Lower leg skin (tissue), 4 donors: Measurements from ENCODE around the gene MAP1S. TPM values are rescaled to one million over a fixed set of nuclear protein-coding genes. Genes with fewer than 3 reads are reported as not detected.

Source experiments
- DNase-seq, 2 donors: peaks; one replicate each; pipeline ENCODE4 v3.0.0-alpha.2; 2019; ENCODE audit warnings: low spot score in 2 of 2
- H3K4me3 ChIP-seq: fragments of 200-600 bp; sonication (generic); 2 replicates; pipeline ENCODE4 v1.5.1; 2017; ENCODE audit warnings: mild to moderate bottlenecking, low read depth; ENCODE audit not compliant: poor library complexity, severe bottlenecking
- CTCF ChIP-seq, 3 donors: fragments of 450-650 bp; IDR thresholded peaks; one replicate each; pipeline ENCODE4 v1.5.1; 2016; ENCODE audit warnings: antibody characterized with exemption in 3 of 3, mild to moderate bottlenecking in 3 of 3, moderate library complexity in 2 of 3
- POLR2A ChIP-seq, 2 donors: fragments of 450-650 bp; IDR thresholded peaks; one replicate each; pipeline ENCODE4 v1.6.1; 2016 to 2017; ENCODE audit warnings: antibody characterized with exemption in 2 of 2, mild to moderate bottlenecking in 1 of 2, moderate library complexity in 1 of 2
- WGBS, 2 donors: methylation state at CpG; one replicate each; pipeline ENCODE4 v1.1.5; 2018; 5-methylcytosine and 5-hydroxymethylcytosine counted together
- intact Hi-C: fragments of 100-400 bp; cut with DNase I; formaldehyde crosslinking; loops from one replicate; pipeline ENCODE4 v1.15.0; 2023; ENCODE audit warnings: low total_unique reads
- total RNA-seq, 4 donors: library from RNA; depleted of rRNA; stranded (reverse); fragments of >200 nt; gene quantifications; one replicate each; pipeline ENCODE4 v1.1.0, GENCODE V29; 2016

MAP1S gene
- total RNA-seq, 4 donors from 2014 or later, result 10.8 to 32.7 (median 24.5) TPM

- no peak for DNase-seq
- TF ChIP-seq CTCF (IDR thresholded peaks at IDR 0.05) (no peak), POLR2A (IDR thresholded peaks at IDR 0.05) (no peak)
- WGBS, 2 donors, result 86 to 87% methylated on average over 7 of the region's 7 CpGs
- no peak overlapping the region for H3K4me3 ChIP-seq
- intact Hi-C loops, result no loop called here
These were observed 33.8 kb downstream of the MAP1S start for GRCh38 chr19:17752865-17753639.

- 51 to 55% methylated on average over 9 of the region's 9 CpGs for WGBS, 2 donors
- H3K4me3 ChIP-seq, result no peak overlapping the region
- intact Hi-C loops, result no loop called here
- DNase-seq, result no peak
- TF ChIP-seq CTCF (IDR thresholded peaks at IDR 0.05) (no peak), POLR2A (IDR thresholded peaks at IDR 0.05) (no peak)
These were observed 34.7 kb downstream of the MAP1S start for GRCh38 chr19:17753976-17754375.

GRCh38 chr19:17754634-17755442, 35.6 kb downstream of the MAP1S start:
- WGBS, 2 donors, result 72 to 73% methylated on average over 5 of the region's 5 CpGs
- H3K4me3 ChIP-seq, result no peak overlapping the region
- DNase-seq, result no peak
- intact Hi-C loops, result no loop called here
- TF ChIP-seq POLR2A (IDR thresholded peaks at IDR 0.05) (no peak), CTCF (IDR thresholded peaks at IDR 0.05) (no peak)

GRCh38 chr19:17755443-17755890, 36.2 kb downstream of the MAP1S start:
- intact Hi-C loops, result no loop called here
- DNase-seq, result no peak
- H3K4me3 ChIP-seq, result no peak overlapping the region
- WGBS, 2 donors, result 45 to 58% methylated on average over 1 of the region's 1 CpG
- TF ChIP-seq CTCF (IDR thresholded peaks at IDR 0.05) (no peak), POLR2A (IDR thresholded peaks at IDR 0.05) (no peak)

GRCh38 chr19:17755977-17756670, 36.8 kb downstream of the MAP1S start:
- TF ChIP-seq CTCF (IDR thresholded peaks at IDR 0.05), result no peak
- TF ChIP-seq POLR2A (IDR thresholded peaks at IDR 0.05), result no peak
- H3K4me3 ChIP-seq, result no peak overlapping the region
- DNase-seq, result no peak
- intact Hi-C loops, result no loop called here
- WGBS, 2 donors, result 49 to 50% methylated on average over 12 of the region's 12 CpGs
